ENCODE data around the gene OR52W1. TPM values are rescaled to one million over a fixed set of nuclear protein-coding genes. Genes with fewer than 3 reads are reported as not detected.
A peak's percentile ranks its signal among the peaks of the same experiment; 100 is the strongest.

Gene OR52W1
- total RNA-seq, 4 donors from 2014 or later: not detected

- Histone ChIP-seq H3K36me3 (peaks cover 0 to 23% (median 20%) of the 10 kb centered on the region in 4 donors), H3K9me3 (no peaks in the 10 kb centered on the region), H3K4me3 (no peak overlapping the region), H3K27ac (replicated peaks in 1 of 4) (no peak overlapping the region), H3K27me3 (no peaks in the 10 kb centered on the region), H3K4me1 (no peaks in the 10 kb centered on the region)
- no peak for TF ChIP-seq EP300 (IDR thresholded peaks at IDR 0.05)
- no peak for TF ChIP-seq POLR2A (IDR thresholded peaks at IDR 0.05; ENCODE audit: low read depth)
- TF ChIP-seq POLR2AphosphoS5 (IDR thresholded peaks at IDR 0.05): no peak
- no peak for TF ChIP-seq CTCF (IDR thresholded peaks at IDR 0.05)
- WGBS: 69% methylated on average over 3 of the region's 3 CpGs
- intact Hi-C loops (cut with DNase I): no loop called here
- DNase-seq (ENCODE audit: extremely low spot score): no peak
Measured at GRCh38 chr11:6203327-6203726, 4.3 kb downstream of the OR52W1 start.

- no peak overlapping the region for H3K4me3 ChIP-seq
- H3K27ac ChIP-seq (replicated peaks in 1 of 4): no peak overlapping the region
- H3K9me3 ChIP-seq: no peaks in the 10 kb centered on the region
- no peak for DNase-seq (ENCODE audit: extremely low spot score)
- no peak for TF ChIP-seq EP300 (IDR thresholded peaks at IDR 0.05)
- TF ChIP-seq POLR2A (IDR thresholded peaks at IDR 0.05; ENCODE audit: low read depth): no peak
- no peak for TF ChIP-seq POLR2AphosphoS5 (IDR thresholded peaks at IDR 0.05)
- no peak for TF ChIP-seq CTCF (IDR thresholded peaks at IDR 0.05)
- intact Hi-C loops (cut with DNase I): no loop called here
- H3K27me3 ChIP-seq: no peaks in the 10 kb centered on the region
- 94% methylated on average over 1 of the region's 1 CpG for WGBS
- H3K4me1 ChIP-seq: no peaks in the 10 kb centered on the region
- peaks cover 0 to 34% (median 29%) of the 10 kb centered on the region in 4 donors for H3K36me3 ChIP-seq
Measured at GRCh38 chr11:6204706-6205105, 5.7 kb downstream of the OR52W1 start.

- TF ChIP-seq EP300 (IDR thresholded peaks at IDR 0.05) (no peak), POLR2AphosphoS5 (IDR thresholded peaks at IDR 0.05) (no peak), POLR2A (IDR thresholded peaks at IDR 0.05; ENCODE audit: low read depth) (no peak), CTCF (IDR thresholded peaks at IDR 0.05) (no peak)
Measured at GRCh38 chr11:6205366-6205765, 6.3 kb downstream of the OR52W1 start, which contains the start of gene C11orf42. Gene C11orf42, plus strand, starts transcription at chr11:6205557. Its CDS starts 59 bp downstream, at chr11:6205616.

GRCh38 chr11:6206456-6207180, 7.6 kb downstream of the OR52W1 start:
- Histone ChIP-seq H3K4me3 (no peak overlapping the region), H3K27me3 (no peaks in the 10 kb centered on the region), H3K9me3 (no peaks in the 10 kb centered on the region), H3K36me3 (peaks cover 3 to 53% (median 48%) of the 10 kb centered on the region in 4 donors), H3K27ac (replicated peaks in 1 of 4) (no peak overlapping the region), H3K4me1 (no peaks in the 10 kb centered on the region)
- 84% methylated on average over 3 of the region's 3 CpGs for WGBS
- no peak for TF ChIP-seq EP300 (IDR thresholded peaks at IDR 0.05)
- TF ChIP-seq CTCF (IDR thresholded peaks at IDR 0.05): no peak
- no peak for TF ChIP-seq POLR2A (IDR thresholded peaks at IDR 0.05; ENCODE audit: low read depth)
- TF ChIP-seq POLR2AphosphoS5 (IDR thresholded peaks at IDR 0.05): no peak
- peak; percentile 17 for DNase-seq (ENCODE audit: extremely low spot score)
- intact Hi-C loops (cut with DNase I): no loop called here

More at GRCh38 chr11:6205366-6205765, 6.3 kb downstream of the OR52W1 start, which contains the start of gene C11orf42:
- H3K36me3 ChIP-seq: peaks cover 0 to 41% (median 35%) of the 10 kb centered on the region in 4 donors
- H3K4me3 ChIP-seq: no peak within 1 kb of the TSS
- intact Hi-C loops (cut with DNase I): no loop called here
- H3K9me3 ChIP-seq: no peaks in the 10 kb centered on the region
- no peaks in the 10 kb centered on the region for H3K27me3 ChIP-seq
- peak; percentile 60 for DNase-seq (ENCODE audit: extremely low spot score)
- no peaks in the 10 kb centered on the region for H3K4me1 ChIP-seq
- no peak within 1 kb of the TSS for H3K27ac ChIP-seq (replicated peaks in 1 of 4)
- WGBS: 100% methylated on average over 1 of the region's 1 CpG

Data from esophagus muscularis mucosa (tissue), 4 donors.